ENCODE data around the gene CLSTN3. TPM values are rescaled to one million over a fixed set of nuclear protein-coding genes. Genes with fewer than 3 reads are reported as not detected.

CLSTN3 gene
- total and polyA plus RNA-seq, 3 donors from 2014 or later: 18.8 to 22.7 (median 19.9) TPM

DNA sequence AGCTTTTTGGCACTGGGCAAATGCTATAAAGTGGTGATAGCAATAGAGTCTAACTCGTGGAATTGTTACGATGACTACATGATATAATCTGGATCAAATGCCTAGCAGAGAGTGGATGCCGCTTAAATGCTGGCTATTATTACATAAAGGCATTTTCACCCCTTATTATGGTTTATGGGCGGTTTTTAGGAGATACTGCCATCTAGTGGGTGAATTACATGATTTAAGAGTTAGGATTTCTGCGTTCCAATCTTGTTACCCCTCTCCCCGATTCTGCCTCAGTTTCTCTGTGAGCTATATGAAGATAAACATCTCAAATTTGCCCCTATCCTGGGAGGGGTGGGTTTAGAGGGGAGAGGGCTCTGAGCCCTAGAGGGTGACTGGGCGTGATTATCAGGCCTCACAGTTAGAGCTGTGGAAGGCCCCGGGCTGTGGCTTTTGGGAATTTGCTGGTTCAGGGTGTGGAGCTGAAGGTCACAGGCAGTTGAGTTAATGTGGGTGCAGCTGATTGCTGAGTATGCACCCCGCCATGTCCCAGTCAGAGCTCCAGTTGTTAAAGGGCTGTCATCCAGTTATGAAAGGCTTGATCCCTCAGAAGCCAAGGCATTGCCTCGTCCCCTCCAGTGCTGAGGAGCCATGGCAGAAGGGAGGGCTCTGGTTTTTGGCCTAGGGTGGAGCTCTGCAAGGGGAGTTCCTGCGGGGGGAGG is 14.4 kb downstream of the CLSTN3 start:
- DNase-seq: no peak

DNA sequence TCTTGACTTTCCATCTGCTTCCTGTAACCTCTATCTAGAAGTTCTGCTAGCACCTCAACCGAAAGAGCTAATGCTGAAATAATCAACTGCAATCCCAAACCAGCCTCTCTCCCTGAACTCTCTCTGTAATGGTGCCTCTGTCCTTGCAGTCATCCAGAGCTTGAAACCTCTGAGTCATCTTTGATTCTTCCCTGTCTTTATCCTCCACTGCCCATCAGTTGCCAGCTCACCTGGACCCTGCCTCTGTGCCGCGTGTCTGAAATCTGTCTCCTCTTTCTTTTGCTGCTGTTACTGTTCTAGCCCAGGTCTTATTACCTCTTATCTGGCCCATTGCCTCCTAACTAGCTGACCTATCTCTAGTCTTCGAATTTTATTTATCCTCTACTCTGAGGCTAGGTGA is 15.5 kb downstream of the CLSTN3 start:
- WGBS, 2 donors: 70 to 72% methylated on average over 4 of the region's 4 CpGs
- H3K27me3 ChIP-seq: no peaks in the 10 kb centered on the region
- DNase-seq: no peak
- intact Hi-C loops (cut with DNase I; ENCODE audit: low total_unique reads): no loop called here
- TF ChIP-seq POLR2A (IDR thresholded peaks at IDR 0.05): no peak
- TF ChIP-seq, protein P1, sequence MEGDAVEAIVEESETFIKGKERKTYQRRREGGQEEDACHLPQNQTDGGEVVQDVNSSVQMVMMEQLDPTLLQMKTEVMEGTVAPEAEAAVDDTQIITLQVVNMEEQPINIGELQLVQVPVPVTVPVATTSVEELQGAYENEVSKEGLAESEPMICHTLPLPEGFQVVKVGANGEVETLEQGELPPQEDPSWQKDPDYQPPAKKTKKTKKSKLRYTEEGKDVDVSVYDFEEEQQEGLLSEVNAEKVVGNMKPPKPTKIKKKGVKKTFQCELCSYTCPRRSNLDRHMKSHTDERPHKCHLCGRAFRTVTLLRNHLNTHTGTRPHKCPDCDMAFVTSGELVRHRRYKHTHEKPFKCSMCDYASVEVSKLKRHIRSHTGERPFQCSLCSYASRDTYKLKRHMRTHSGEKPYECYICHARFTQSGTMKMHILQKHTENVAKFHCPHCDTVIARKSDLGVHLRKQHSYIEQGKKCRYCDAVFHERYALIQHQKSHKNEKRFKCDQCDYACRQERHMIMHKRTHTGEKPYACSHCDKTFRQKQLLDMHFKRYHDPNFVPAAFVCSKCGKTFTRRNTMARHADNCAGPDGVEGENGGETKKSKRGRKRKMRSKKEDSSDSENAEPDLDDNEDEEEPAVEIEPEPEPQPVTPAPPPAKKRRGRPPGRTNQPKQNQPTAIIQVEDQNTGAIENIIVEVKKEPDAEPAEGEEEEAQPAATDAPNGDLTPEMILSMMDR (IDR thresholded peaks at IDR 0.05): no peak
- no peaks in the 10 kb centered on the region for H3K4me1 ChIP-seq
- H3K36me3 ChIP-seq (ENCODE audit: low read depth, missing control alignments): no peaks in the 10 kb centered on the region
- H3K27ac ChIP-seq: no peak overlapping the region
- H3K4me3 ChIP-seq: no peak overlapping the region
- H3K9me3 ChIP-seq: no peaks in the 10 kb centered on the region

More for the DNA sequence above, 14.4 kb downstream of the CLSTN3 start:
- H3K36me3 ChIP-seq (ENCODE audit: low read depth, missing control alignments): no peaks in the 10 kb centered on the region
- no peaks in the 10 kb centered on the region for H3K9me3 ChIP-seq
- TF ChIP-seq, protein P1 (IDR thresholded peaks at IDR 0.05): peak; percentile 40 to 70 (median 47)
- no peak for TF ChIP-seq POLR2A (IDR thresholded peaks at IDR 0.05)
- H3K27ac ChIP-seq: peak overlapping the region in 1 of 2 donors; percentile 71
- WGBS, 2 donors: 53 to 54% methylated on average over 8 to 11 of the region's 11 CpGs
- H3K4me1 ChIP-seq: no peaks in the 10 kb centered on the region
- H3K4me3 ChIP-seq: no peak overlapping the region
- intact Hi-C loops (cut with DNase I; ENCODE audit: low total_unique reads): no loop called here
- H3K27me3 ChIP-seq: no peaks in the 10 kb centered on the region

DNA sequence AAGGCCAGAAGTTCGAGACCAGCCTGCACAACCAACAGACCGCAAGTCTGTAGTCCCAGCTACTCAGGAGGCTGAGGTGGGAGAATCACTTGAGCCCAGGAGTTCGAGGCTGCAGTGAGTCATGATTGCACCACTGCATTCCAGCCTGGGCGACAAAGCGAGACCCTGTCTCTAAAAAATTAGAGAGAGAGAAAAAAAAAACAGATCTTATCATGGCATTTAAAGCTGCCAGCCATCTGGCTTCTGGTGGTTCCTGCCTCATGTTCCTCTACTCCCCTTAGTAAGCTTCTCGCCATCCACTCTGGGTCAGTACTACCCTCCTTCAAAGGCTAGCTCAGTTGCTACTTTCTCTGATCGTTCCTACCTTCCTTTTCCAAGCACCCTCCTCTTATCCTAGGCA is 16.1 kb downstream of the CLSTN3 start:
- intact Hi-C loops (cut with DNase I; ENCODE audit: low total_unique reads): no loop called here
- no peak overlapping the region for H3K4me3 ChIP-seq
- no peaks in the 10 kb centered on the region for H3K9me3 ChIP-seq
- no peak overlapping the region for H3K27ac ChIP-seq
- H3K27me3 ChIP-seq: no peaks in the 10 kb centered on the region
- DNase-seq: no peak
- TF ChIP-seq, protein P1 (IDR thresholded peaks at IDR 0.05): no peak
- no peak for TF ChIP-seq POLR2A (IDR thresholded peaks at IDR 0.05)
- no peaks in the 10 kb centered on the region for H3K4me1 ChIP-seq
- 86 to 93% methylated on average over 7 of the region's 7 CpGs for WGBS, 2 donors
- no peaks in the 10 kb centered on the region for H3K36me3 ChIP-seq (ENCODE audit: low read depth, missing control alignments)

DNA sequence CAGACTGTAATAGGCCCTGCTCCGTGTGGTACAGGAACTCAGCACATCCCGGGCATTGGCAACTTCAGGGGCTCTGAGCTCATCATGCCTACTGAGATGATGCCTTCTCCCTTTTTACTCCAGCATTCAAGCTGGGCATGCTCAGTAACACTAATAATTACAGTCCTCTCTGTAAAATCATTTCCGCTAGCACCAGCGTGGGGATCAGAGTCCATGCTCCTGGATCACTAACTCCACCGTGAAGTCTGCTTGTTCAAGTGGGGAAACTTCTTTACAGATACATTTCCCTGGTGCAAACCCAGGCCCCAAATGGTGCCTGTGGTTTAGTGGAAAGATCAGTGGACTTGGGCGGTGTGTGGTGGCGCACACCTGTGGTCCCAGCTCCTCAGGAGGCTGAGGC is 16.7 kb downstream of the CLSTN3 start:
- no peak for TF ChIP-seq POLR2A (IDR thresholded peaks at IDR 0.05)
- Histone ChIP-seq H3K27ac (no peak overlapping the region), H3K36me3 (ENCODE audit: low read depth, missing control alignments) (no peaks in the 10 kb centered on the region), H3K9me3 (no peaks in the 10 kb centered on the region), H3K4me3 (no peak overlapping the region), H3K4me1 (no peaks in the 10 kb centered on the region), H3K27me3 (no peaks in the 10 kb centered on the region)
- intact Hi-C loops (cut with DNase I; ENCODE audit: low total_unique reads): no loop called here
- WGBS, 2 donors: 96 to 97% methylated on average over 7 of the region's 7 CpGs
- DNase-seq: no peak

GRCh38 chr12:7150356-7150755 is 20.2 kb downstream of the CLSTN3 start:
- Histone ChIP-seq H3K9me3 (no peaks in the 10 kb centered on the region), H3K4me1 (no peaks in the 10 kb centered on the region), H3K27me3 (no peaks in the 10 kb centered on the region), H3K4me3 (no peak overlapping the region), H3K36me3 (ENCODE audit: low read depth, missing control alignments) (no peaks in the 10 kb centered on the region), H3K27ac (no peak overlapping the region)
- intact Hi-C loops (cut with DNase I; ENCODE audit: low total_unique reads): no loop called here
- 93 to 94% methylated on average over 12 of the region's 12 CpGs for WGBS, 2 donors
- no peak for TF ChIP-seq POLR2A (IDR thresholded peaks at IDR 0.05)
- TF ChIP-seq, protein P1 (IDR thresholded peaks at IDR 0.05): no peak
- no peak for DNase-seq

Measured in testis (tissue), 3 donors.